Erythroblast (primary cell): ENCODE results near the gene NLGN1.

Experiments
- GATA1 ChIP-seq: IDR thresholded peaks from 2 replicates; pipeline ENCODE4 v1.6.1; 2011; ENCODE audit warnings: low read depth, mild to moderate bottlenecking, control low read depth, low read length, moderate library complexity
- POLR2A ChIP-seq: IDR thresholded peaks from 2 replicates; pipeline ENCODE4 v1.6.1; 2011; ENCODE audit warnings: mild to moderate bottlenecking, low read length

DNA sequence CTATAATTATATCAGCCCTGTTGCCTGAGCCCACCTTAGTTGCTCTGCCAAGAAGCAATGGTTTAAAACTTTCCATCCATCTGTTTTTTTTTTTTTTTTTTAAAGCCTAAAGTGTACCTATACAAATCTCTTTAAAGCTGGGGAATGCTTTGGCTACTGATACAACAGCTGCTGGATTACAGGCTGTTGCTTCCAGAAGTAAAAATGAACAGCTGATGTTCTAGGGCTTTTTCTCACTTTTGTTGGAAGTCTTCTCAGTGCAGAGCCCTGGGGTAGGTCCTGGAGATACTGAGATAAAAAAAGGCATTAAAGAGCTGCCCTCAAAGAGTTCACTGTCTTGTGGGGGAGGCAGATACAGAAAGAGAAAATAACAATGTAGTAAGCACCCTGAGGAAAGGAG is 218.1 kb downstream of the NLGN1 start:
- no peak for TF ChIP-seq POLR2A
- no peak for TF ChIP-seq GATA1
